ENCODE results near the gene TRRAP. TPM values are rescaled to one million over a fixed set of nuclear protein-coding genes. Genes with fewer than 3 reads are reported as not detected.

Gene TRRAP
- total and polyA plus RNA-seq, 2 of the 8 experiments (the other 6 are each of a cell fraction or from before 2014, with no cell fraction given): 21.7 to 48.6 TPM

GRCh38 chr7:99014113-99014985 is 136.0 kb downstream of the TRRAP start:
- H2BK12ac ChIP-seq (ENCODE audit: low read depth, low read length): no peak overlapping the region
- no peak overlapping the region for H3K4me2 ChIP-seq (ENCODE audit: insufficient read depth in 1 of 2, low read depth in 2 of 2, low read length in 2 of 2)
- H2BK120ac ChIP-seq (replicated peaks; ENCODE audit: low read depth, low read length): no peak overlapping the region
- peaks cover 0 to 5% of the 10 kb centered on the region in 2 experiments; a peak in 1 of 4 replicates for H3K79me2 ChIP-seq (ENCODE audit: control insufficient read depth in 1 of 2, insufficient read depth in 2 of 2, low read length in 2 of 2)
- no peak overlapping the region for H3K18ac ChIP-seq (ENCODE audit: extremely low read depth, low read length)
- H3K4me3 ChIP-seq (ENCODE audit: extremely low read depth in 1 of 4, insufficient read depth in 2 of 4, low read depth in 3 of 4, low read length in 4 of 4): no peak overlapping the region
- no peaks in the 10 kb centered on the region for H3K23me2 ChIP-seq (ENCODE audit: low read depth, low read length)
- no peak overlapping the region for H3K27ac ChIP-seq (ENCODE audit: low read depth, low read length)
- no peak for FAIRE-seq
- H2BK20ac ChIP-seq (ENCODE audit: low read length): no peak overlapping the region
- H3K14ac ChIP-seq (ENCODE audit: insufficient read length): no peak overlapping the region
- ChIA-PET POLR2A (ENCODE audit: partially characterized antibody) (interaction anchor here (1.6 kb wide), 1 partner anchor 10 kb away, joined by 3 read pairs; no protein-coding TSS in a partner anchor), CTCF (ENCODE audit: partially characterized antibody) (interaction anchor here (1.0 to 1.1 kb wide), 3 partner anchors 22 to 23 kb away, joined by 3 to 4 read pairs (median 3); no protein-coding TSS in a partner anchor)
- no peak overlapping the region for H3K4ac ChIP-seq (replicated peaks; ENCODE audit: insufficient read length, low read depth, low read length)
- no peak overlapping the region for H3K56ac ChIP-seq (replicated peaks; ENCODE audit: insufficient read length, low read depth, low read length)
- peaks cover 1 to 2% of the 10 kb centered on the region in 2 experiments for H4K20me1 ChIP-seq (replicated peaks in 1 of 2; ENCODE audit: control insufficient read depth in 1 of 2, insufficient read depth in 2 of 2, low read length in 2 of 2)
- 94% methylated on average over 17 of the region's 18 CpGs; no CpG with 5 or more reads in 1 of the 2 experiments for WGBS, 2 experiments (ENCODE audit: extremely low coverage in 1 of 2, insufficient coverage in 1 of 2, insufficient read length in 1 of 2, insufficient replicate concordance in 2 of 2, low coverage in 1 of 2, low lambda C conversion rate in 2 of 2, missing lambda C conversion rate in 1 of 2)
- H3K79me1 ChIP-seq (ENCODE audit: low read depth, low read length): no peaks in the 10 kb centered on the region; the same call in 1 of the 2 replicates
- H3K9ac ChIP-seq (replicated peaks in 1 of 4; ENCODE audit: extremely low read depth in 1 of 4, low read depth in 3 of 4, low read length in 3 of 4): no peak overlapping the region
- no peak for DNase-seq (ENCODE audit: low read depth in 1 of 2, low spot score in 2 of 2)
- no peak overlapping the region for H4K8ac ChIP-seq (ENCODE audit: extremely low read depth, insufficient read depth, low read length)
- no peak overlapping the region for H2AK5ac ChIP-seq (ENCODE audit: low read depth, low read length)
- H3K36me3 ChIP-seq (ENCODE audit: control insufficient read depth in 2 of 4, insufficient read depth in 4 of 4, low read length in 3 of 4): peaks cover 15 to 58% (median 37%) of the 10 kb centered on the region in 4 experiments; a peak in 6 of 8 replicates
- no peaks in the 10 kb centered on the region for H3K9me3 ChIP-seq (ENCODE audit: insufficient read depth in 2 of 2, low read depth in 1 of 2, low read length in 1 of 2)
- no peak overlapping the region for H3K23ac ChIP-seq (ENCODE audit: insufficient read length)
- H2BK15ac ChIP-seq (ENCODE audit: low read length): no peak overlapping the region
- no peak overlapping the region for H4K91ac ChIP-seq (replicated peaks; ENCODE audit: insufficient read length, low read length)
- no peaks in the 10 kb centered on the region for H3K4me1 ChIP-seq (replicated peaks in 1 of 4; ENCODE audit: control insufficient read depth in 3 of 4, insufficient read depth in 4 of 4, low read length in 3 of 4)
- H2AFZ ChIP-seq (ENCODE audit: low read length): no peak overlapping the region
- H4K5ac ChIP-seq (ENCODE audit: insufficient read length, low read depth, low read length): no peak overlapping the region
- no peak overlapping the region for H2BK5ac ChIP-seq (ENCODE audit: low read depth, low read length)
- H3K27me3 ChIP-seq (replicated peaks in 1 of 4; ENCODE audit: control insufficient read depth in 3 of 4, extremely low read depth in 1 of 4, insufficient read depth in 3 of 4, low read length in 3 of 4): no peaks in the 10 kb centered on the region
- no peak for TF ChIP-seq KDM4A (IDR thresholded peaks at IDR 0.05; ENCODE audit: low read depth, low read length, severe bottlenecking)
- TF ChIP-seq KDM1A (IDR thresholded peaks at IDR 0.05; ENCODE audit: borderline replicate concordance, low read length): no peak
- TF ChIP-seq EZH2 (IDR thresholded peaks at IDR 0.05; ENCODE audit: low read depth, low read length, severe bottlenecking): no peak
- TF ChIP-seq TCF12 (IDR thresholded peaks at IDR 0.05; ENCODE audit: low read depth, low read length): no peak
- TF ChIP-seq KDM5A (IDR thresholded peaks at IDR 0.05; ENCODE audit: low read length): no peak
- no peak for TF ChIP-seq CTBP2 (IDR thresholded peaks at IDR 0.05; ENCODE audit: borderline replicate concordance, insufficient read depth, insufficient read length, low read length)
- no peak for TF ChIP-seq YY1 (IDR thresholded peaks at IDR 0.05; ENCODE audit: low read depth, low read length)
- TF ChIP-seq SAP30 (IDR thresholded peaks at IDR 0.05; ENCODE audit: insufficient read depth, insufficient replicate concordance, low read length): no peak
- TF ChIP-seq BRCA1 (IDR thresholded peaks at IDR 0.05; ENCODE audit: low read depth, low read length): no peak
- no peak for TF ChIP-seq ASH2L (IDR thresholded peaks at IDR 0.05; ENCODE audit: low read length)
- TF ChIP-seq MAFK (IDR thresholded peaks at IDR 0.05; ENCODE audit: low read depth, low read length): no peak
- TF ChIP-seq BCL11A (IDR thresholded peaks at IDR 0.05; ENCODE audit: low read depth in 2 of 2, low read length in 2 of 2): no peak

All from H1 (cell line).